Liver (tissue), 9 donors: ENCODE data around the gene MEGF11. TPM values are rescaled to one million over a fixed set of nuclear protein-coding genes. Genes with fewer than 3 reads are reported as not detected.

Experiments
- DNase-seq: peaks from one replicate; pipeline ENCODE4 v3.0.0-alpha.2; 2017; ENCODE audit warnings: low spot score
- H3K27ac ChIP-seq, 2 donors: one replicate each; pipeline ENCODE4 v1.7.0; 2013; ENCODE audit warnings: inconsistent platforms in 2 of 2, low read length in 2 of 2, control low read depth in 1 of 2, low read depth in 1 of 2, mild to moderate bottlenecking in 1 of 2
- H3K27me3 ChIP-seq, 4 donors: one replicate each; pipeline versions ENCODE4 v1.6.1 to v1.7.0; 2013; ENCODE audit warnings: low read length in 3 of 4, inconsistent platforms in 1 of 4, mild to moderate bottlenecking in 1 of 4, moderate library complexity in 1 of 4; ENCODE audit not compliant: control insufficient read depth in 4 of 4, insufficient read depth in 4 of 4
- H3K36me3 ChIP-seq, 4 donors: one replicate each; pipeline versions ENCODE4 v1.6.1 to v1.7.0; 2013; ENCODE audit warnings: low read length in 3 of 4, mild to moderate bottlenecking in 3 of 4, low read depth in 1 of 4, moderate library complexity in 1 of 4; ENCODE audit not compliant: control insufficient read depth in 4 of 4, insufficient read depth in 3 of 4
- H3K4me1 ChIP-seq, 4 donors: one replicate each; pipeline versions ENCODE4 v1.6.1 to v1.7.0; 2013; ENCODE audit warnings: low read length in 3 of 4, mild to moderate bottlenecking in 3 of 4, moderate library complexity in 1 of 4; ENCODE audit not compliant: control insufficient read depth in 4 of 4, insufficient read depth in 4 of 4
- H3K4me3 ChIP-seq, 3 donors: one replicate each; pipeline versions ENCODE4 v1.6.1 to v1.7.0; 2013; ENCODE audit warnings: low read length in 3 of 3, control low read depth in 1 of 3, low read depth in 1 of 3, mild to moderate bottlenecking in 1 of 3
- H3K9ac ChIP-seq, 2 donors: one replicate each; pipeline ENCODE4 v1.7.0; 2013; ENCODE audit warnings: low read length in 2 of 2, mild to moderate bottlenecking in 2 of 2, moderate library complexity in 2 of 2, control low read depth in 1 of 2, low read depth in 1 of 2
- H3K9me3 ChIP-seq, 4 donors: one replicate each; pipeline versions ENCODE4 v1.6.1 to v1.7.0; 2013; ENCODE audit warnings: low read length in 3 of 4; ENCODE audit not compliant: control insufficient read depth in 4 of 4
- ATF3 ChIP-seq: IDR thresholded peaks from 2 replicates; pipeline ENCODE4 v1.6.1; 2016; ENCODE audit warnings: antibody characterized with exemption
- CTCF ChIP-seq: fragments of 150-350 bp; IDR thresholded peaks from 2 replicates; pipeline ENCODE4 v1.5.1; 2017; ENCODE audit warnings: improper control_type of control experiment, low read depth, low read length; ENCODE audit not compliant: missing input control
- EGR1 ChIP-seq, 2 donors: IDR thresholded peaks; 2 replicates each; pipeline ENCODE4 v1.6.1; 2016 to 2018; ENCODE audit warnings: antibody characterized with exemption in 2 of 2, low read depth in 2 of 2
- FOXA1 ChIP-seq: IDR thresholded peaks from 2 replicates; pipeline ENCODE4 v1.6.1; 2016; ENCODE audit warnings: antibody characterized with exemption
- GABPA ChIP-seq, 2 donors: IDR thresholded peaks in 1 of 2; conservative IDR thresholded peaks in 1 of 2; 2 replicates each; pipeline ENCODE4 v1.6.1; 2016; ENCODE audit warnings: antibody characterized with exemption in 2 of 2, mild to moderate bottlenecking in 1 of 2, moderate library complexity in 1 of 2
- HNF4A ChIP-seq, 2 donors: conservative IDR thresholded peaks; 2 replicates each; pipeline ENCODE4 v1.6.1; 2016; ENCODE audit warnings: antibody characterized with exemption in 2 of 2, mild to moderate bottlenecking in 2 of 2
- MAX ChIP-seq: IDR thresholded peaks from 2 replicates; pipeline ENCODE4 v1.6.1; 2016; ENCODE audit warnings: antibody characterized with exemption
- RAD21 ChIP-seq, 2 donors: IDR thresholded peaks; 2 replicates each; pipeline ENCODE4 v1.6.1; 2016; ENCODE audit warnings: antibody characterized with exemption in 2 of 2, mild to moderate bottlenecking in 2 of 2
- REST ChIP-seq: IDR thresholded peaks from 2 replicates; pipeline ENCODE4 v1.6.1; 2016; ENCODE audit warnings: antibody characterized with exemption, mild to moderate bottlenecking
- RXRA ChIP-seq, 2 donors: IDR thresholded peaks; 2 replicates each; pipeline ENCODE4 v1.6.1; 2017 to 2018; ENCODE audit warnings: antibody characterized with exemption in 2 of 2, mild to moderate bottlenecking in 1 of 2
- SP1 ChIP-seq: IDR thresholded peaks from 2 replicates; pipeline ENCODE4 v1.6.1; 2018; ENCODE audit warnings: antibody characterized with exemption, mild to moderate bottlenecking
- TAF1 ChIP-seq: conservative IDR thresholded peaks from 2 replicates; pipeline ENCODE4 v1.6.1; 2016; ENCODE audit warnings: antibody characterized with exemption, mild to moderate bottlenecking
- ZBTB33 ChIP-seq: IDR thresholded peaks from 2 replicates; pipeline ENCODE4 v1.6.1; 2016; ENCODE audit warnings: antibody characterized with exemption
- WGBS: extraction: QIAGEN DNeasy Blood & Tissue Kit; methylation state at CpG from one replicate; pipeline ENCODE4 v1.1.7; 2013; 5-methylcytosine and 5-hydroxymethylcytosine counted together
- polyA plus RNA-seq, 2 donors: library from polyadenylated mRNA; stranded (reverse) in 1 of 2; unstranded in 1 of 2; fragments of 200-250 nt in 1 of 2; fragments of >200 nt in 1 of 2; fragmentation: Nextera tagmentation in 1 of 2; extraction: Ambion mirVana in 1 of 2; gene quantifications; one replicate each; pipeline versions ENCODE4 v1.2.1 to v1.2.3, GENCODE V29; 2013 to 2015
- total RNA-seq, 2 donors: library from RNA; depleted of rRNA; stranded (reverse); fragments of >200 nt; gene quantifications; one replicate each; pipeline ENCODE4 v1.2.3, GENCODE V29; 2014
- donor health status: healthy.
- donor health status: healthy.
- donor health status: healthy.
- donor health status: healthy.
- donor health status: healthy.

Gene MEGF11
- total and polyA plus RNA-seq, 4 donors: under 0.01 to 0.51 (median 0.03) TPM; not detected in 1

GRCh38 chr15:66027268-66027805 lies 226.2 kb downstream of the MEGF11 start:
- no peaks in the 10 kb centered on the region for H3K36me3 ChIP-seq
- H3K4me1 ChIP-seq: no peaks in the 10 kb centered on the region
- H3K9ac ChIP-seq: no peak overlapping the region
- peaks cover 0 to 4% (median 0%) of the 10 kb centered on the region in 4 donors for H3K27me3 ChIP-seq
- no peak overlapping the region for H3K4me3 ChIP-seq
- WGBS: 50% methylated on average over 5 of the region's 5 CpGs
- no peak overlapping the region for H3K27ac ChIP-seq
- TF ChIP-seq SP1: no peak
- no peak for TF ChIP-seq REST
- TF ChIP-seq FOXA1: no peak
- TF ChIP-seq TAF1: no peak
- no peak for TF ChIP-seq GABPA (IDR thresholded peaks at IDR 0.05 in 1 of 2, conservative IDR thresholded peaks at IDR 0.05 in 1 of 2)
- no peak for TF ChIP-seq MAX
- peaks cover 0 to 9% (median 2%) of the 10 kb centered on the region in 4 donors for H3K9me3 ChIP-seq
- DNase-seq: no peak

- WGBS: 42% methylated on average over 7 of the region's 7 CpGs
- Histone ChIP-seq H3K27ac (no peak overlapping the region), H3K27me3 (peaks cover 0 to 4% (median 0%) of the 10 kb centered on the region in 4 donors), H3K4me3 (no peak overlapping the region), H3K36me3 (no peaks in the 10 kb centered on the region), H3K9ac (no peak overlapping the region), H3K9me3 (no peaks in the 10 kb centered on the region), H3K4me1 (no peaks in the 10 kb centered on the region)
- no peak for DNase-seq
- no peak for TF ChIP-seq CTCF
Observed at GRCh38 chr15:66025972-66026371, 227.6 kb downstream of the MEGF11 start.

GRCh38 chr15:66025015-66025452 lies 228.5 kb downstream of the MEGF11 start:
- Histone ChIP-seq H3K27ac (no peak overlapping the region), H3K4me1 (no peaks in the 10 kb centered on the region), H3K36me3 (no peaks in the 10 kb centered on the region), H3K27me3 (peaks cover 0 to 4% (median 0%) of the 10 kb centered on the region in 4 donors), H3K9me3 (no peaks in the 10 kb centered on the region), H3K9ac (no peak overlapping the region), H3K4me3 (no peak overlapping the region)
- WGBS: 25% methylated on average over 4 of the region's 4 CpGs
- no peak for TF ChIP-seq TAF1
- no peak for TF ChIP-seq EGR1 (IDR thresholded peaks at IDR 0.05; ENCODE audit: low read depth in 2 of 2)
- no peak for TF ChIP-seq SP1
- no peak for TF ChIP-seq HNF4A (conservative IDR thresholded peaks at IDR 0.05)
- no peak for TF ChIP-seq ZBTB33
- TF ChIP-seq GABPA (IDR thresholded peaks at IDR 0.05 in 1 of 2, conservative IDR thresholded peaks at IDR 0.05 in 1 of 2): no peak
- no peak for TF ChIP-seq RXRA (IDR thresholded peaks at IDR 0.05)
- TF ChIP-seq RAD21 (IDR thresholded peaks at IDR 0.05): no peak
- TF ChIP-seq ATF3: no peak
- no peak for DNase-seq
